Hepatocyte (in vitro differentiated cells): Measurements from ENCODE around the gene POLR3H. TPM values are rescaled to one million over a fixed set of nuclear protein-coding genes. Genes with fewer than 3 reads are reported as not detected.

Experiments used
- DNase-seq: peaks from one replicate; pipeline ENCODE4 v3.0.0-alpha.2; 2016; ENCODE audit warnings: low spot score
- H2AFZ ChIP-seq: fragments of 200-600 bp; sonication (generic); 2 replicates; pipeline ENCODE4 v1.6.0; 2016; ENCODE audit warnings: antibody characterized with exemption, mild to moderate bottlenecking
- H3K27ac ChIP-seq: fragments of 200-600 bp; sonication (generic); 2 replicates; pipeline ENCODE4 v1.5.1; 2016; ENCODE audit warnings: mild to moderate bottlenecking
- H3K27me3 ChIP-seq: fragments of 200-600 bp; sonication (generic); 2 replicates; pipeline ENCODE4 v1.6.1; 2016
- H3K36me3 ChIP-seq: fragments of 200-600 bp; sonication (generic); replicated peaks from 2 replicates; pipeline ENCODE4 v1.5.1; 2016; ENCODE audit warnings: low read depth; ENCODE audit not compliant: insufficient read depth
- H3K4me1 ChIP-seq: fragments of 200-600 bp; sonication (generic); 2 replicates; pipeline ENCODE4 v1.5.1; 2016; ENCODE audit warnings: mild to moderate bottlenecking, moderate library complexity; ENCODE audit not compliant: insufficient read depth
- H3K4me2 ChIP-seq: fragments of 200-600 bp; sonication (generic); 2 replicates; pipeline ENCODE4 v1.6.0; 2016
- H3K4me3 ChIP-seq: fragments of 200-600 bp; sonication (generic); 2 replicates; pipeline ENCODE4 v1.5.1; 2016; ENCODE audit warnings: mild to moderate bottlenecking
- H3K79me2 ChIP-seq: fragments of 200-600 bp; sonication (generic); 2 replicates; pipeline ENCODE4 v1.6.0; 2017; ENCODE audit warnings: mild to moderate bottlenecking
- H3K9me2 ChIP-seq: fragments of 200-600 bp; sonication (generic); replicated peaks from 2 replicates; pipeline ENCODE4 v1.6.0; 2017; ENCODE audit warnings: mild to moderate bottlenecking; ENCODE audit not compliant: insufficient read depth
- H3K9me3 ChIP-seq: fragments of 200-600 bp; sonication (generic); 2 replicates; pipeline ENCODE4 v1.5.1; 2016; ENCODE audit warnings: low read depth, mild to moderate bottlenecking
- H4K20me1 ChIP-seq: fragments of 200-600 bp; sonication (generic); 2 replicates; pipeline ENCODE4 v1.6.0; 2016; ENCODE audit warnings: mild to moderate bottlenecking; ENCODE audit not compliant: insufficient read depth, poor library complexity, severe bottlenecking
- CTCF ChIP-seq: fragments of 200-600 bp; sonication (generic); IDR thresholded peaks from 2 replicates; pipeline ENCODE4 v1.5.1; 2016; ENCODE audit warnings: antibody characterized with exemption, mild to moderate bottlenecking; ENCODE audit not compliant: poor library complexity
- EZH2 ChIP-seq: fragments of 200-600 bp; sonication (generic); IDR thresholded peaks from 2 replicates; pipeline ENCODE4 v1.6.1; 2016; ENCODE audit warnings: antibody characterized with exemption, mild to moderate bottlenecking, borderline replicate concordance
- EZH2phosphoT487 ChIP-seq: fragments of 200-600 bp; sonication (generic); IDR thresholded peaks from one replicate; pipeline ENCODE4 v1.6.1; 2018; ENCODE audit warnings: antibody characterized with exemption, mild to moderate bottlenecking, low read depth, moderate library complexity; ENCODE audit not compliant: unreplicated experiment, severe bottlenecking
- WGBS: methylation state at CpG from one replicate; pipeline ENCODE4 v1.1.6; 2016; ENCODE audit warnings: low lambda C conversion rate; ENCODE audit errors: missing lambda C conversion rate; 5-methylcytosine and 5-hydroxymethylcytosine counted together
- polyA plus RNA-seq: library from polyadenylated mRNA; unstranded; fragments of >200 nt; fragmentation: Nextera tagmentation; extraction: Ambion mirVana; gene quantifications from 2 replicates; pipeline ENCODE4 v1.2.1, GENCODE V29; 2016
- total RNA-seq: library from RNA; depleted of rRNA; stranded (reverse); fragments of >200 nt; gene quantifications from 2 replicates; pipeline ENCODE4 v1.2.3, GENCODE V29; 2014

POLR3H gene
- total and polyA plus RNA-seq, 2 experiments from 2014 or later: 14.5 to 41.1 TPM

- Histone ChIP-seq H2AFZ (no peak overlapping the region), H3K9me3 (no peaks in the 10 kb centered on the region), H3K4me2 (peak overlapping the region; percentile 98), H3K4me1 (peaks cover 11% of the 10 kb centered on the region), H3K27ac (peak overlapping the region; percentile 84), H3K4me3 (no peak overlapping the region), H3K9me2 (no peaks in the 10 kb centered on the region), H3K79me2 (peaks cover 37% of the 10 kb centered on the region), H3K27me3 (no peaks in the 10 kb centered on the region), H4K20me1 (no peaks in the 10 kb centered on the region), H3K36me3 (no peaks in the 10 kb centered on the region)
- DNase-seq: no peak
- TF ChIP-seq EZH2phosphoT487: no peak
- no peak for TF ChIP-seq CTCF
- TF ChIP-seq EZH2: no peak
- WGBS: 86% methylated on average over 7 of the region's 7 CpGs
Measured at GRCh38 chr22:41587347-41587723, 43.1 kb upstream of the POLR3H start.

GRCh38 chr22:41585898-41586297 lies 41.6 kb upstream of the POLR3H start:
- no peaks in the 10 kb centered on the region for H4K20me1 ChIP-seq
- H2AFZ ChIP-seq: no peak overlapping the region
- no peak for TF ChIP-seq EZH2
- no peak for TF ChIP-seq CTCF
- TF ChIP-seq EZH2phosphoT487: no peak
- H3K4me3 ChIP-seq: no peak overlapping the region
- DNase-seq: no peak
- peaks cover 11% of the 10 kb centered on the region for H3K4me1 ChIP-seq
- peaks cover 37% of the 10 kb centered on the region for H3K79me2 ChIP-seq
- H3K9me2 ChIP-seq: no peaks in the 10 kb centered on the region
- no peaks in the 10 kb centered on the region for H3K27me3 ChIP-seq
- WGBS: 99% methylated on average over 7 of the region's 7 CpGs
- no peaks in the 10 kb centered on the region for H3K9me3 ChIP-seq
- no peaks in the 10 kb centered on the region for H3K36me3 ChIP-seq
- H3K4me2 ChIP-seq: no peak overlapping the region
- H3K27ac ChIP-seq: no peak overlapping the region

GRCh38 chr22:41584881-41585280 lies 40.6 kb upstream of the POLR3H start:
- no peak overlapping the region for H2AFZ ChIP-seq
- DNase-seq: no peak
- H3K27ac ChIP-seq: no peak overlapping the region
- WGBS: 96% methylated on average over 6 of the region's 6 CpGs
- H3K27me3 ChIP-seq: no peaks in the 10 kb centered on the region
- peaks cover 37% of the 10 kb centered on the region for H3K79me2 ChIP-seq
- H3K9me3 ChIP-seq: no peaks in the 10 kb centered on the region
- peaks cover 11% of the 10 kb centered on the region for H3K4me1 ChIP-seq
- no peak overlapping the region for H3K4me3 ChIP-seq
- H4K20me1 ChIP-seq: no peaks in the 10 kb centered on the region
- H3K9me2 ChIP-seq: no peaks in the 10 kb centered on the region
- H3K4me2 ChIP-seq: no peak overlapping the region
- no peak for TF ChIP-seq EZH2phosphoT487
- TF ChIP-seq EZH2: no peak
- TF ChIP-seq CTCF: no peak
- H3K36me3 ChIP-seq: no peaks in the 10 kb centered on the region

- Histone ChIP-seq H3K79me2 (peaks cover 22% of the 10 kb centered on the region), H3K27ac (no peak overlapping the region), H3K9me3 (no peaks in the 10 kb centered on the region), H3K4me3 (no peak overlapping the region), H3K27me3 (no peaks in the 10 kb centered on the region), H3K4me2 (no peak overlapping the region), H3K9me2 (no peaks in the 10 kb centered on the region), H3K36me3 (no peaks in the 10 kb centered on the region), H4K20me1 (no peaks in the 10 kb centered on the region), H2AFZ (no peak overlapping the region), H3K4me1 (no peaks in the 10 kb centered on the region)
- WGBS: 88% methylated on average over 8 of the region's 8 CpGs
- TF ChIP-seq EZH2phosphoT487: no peak
- TF ChIP-seq CTCF: no peak
- no peak for TF ChIP-seq EZH2
- no peak for DNase-seq
Measured at GRCh38 chr22:41582694-41583093, 38.4 kb upstream of the POLR3H start.
